Fibroblast of skin of scalp (primary cell): ENCODE data around the gene STAT5B.
"Not testable (repeated sequence)": the region's sequence is repeated elsewhere in the genome, so short reads cannot be mapped to it uniquely, and the experiment has no call there.

Experiments used
- DNase-seq: peaks from one replicate; pipeline ENCODE4 v3.0.0-alpha.2; 2013

The STAT5B gene

GRCh38 chr17:42266918-42267766, 9.0 kb downstream of the STAT5B start:
- DNase-seq = peak; percentile 76

- no peak for DNase-seq
Observed at GRCh38 chr17:42266462-42266861, 9.7 kb downstream of the STAT5B start.

GRCh38 chr17:42264366-42264765, 11.8 kb downstream of the STAT5B start:
- not testable (repeated sequence) for DNase-seq

- DNase-seq = no peak
Observed at GRCh38 chr17:42260318-42260717, 15.9 kb downstream of the STAT5B start.

- DNase-seq = no peak
Observed at GRCh38 chr17:42255445-42255844, 20.7 kb downstream of the STAT5B start.

- no peak for DNase-seq
Observed at GRCh38 chr17:42253578-42253977, 22.6 kb downstream of the STAT5B start.

- DNase-seq = peak; percentile 62
Observed at GRCh38 chr17:42252597-42253550, 23.3 kb downstream of the STAT5B start.

- no peak for DNase-seq
Observed at GRCh38 chr17:42251115-42251514, 25.1 kb downstream of the STAT5B start.

- no peak for DNase-seq
Observed at GRCh38 chr17:42249681-42250446, 26.3 kb downstream of the STAT5B start.

- DNase-seq = peak; percentile 66
Observed at GRCh38 chr17:42248351-42249179, 27.6 kb downstream of the STAT5B start.

- DNase-seq = peak; percentile 77
Observed at GRCh38 chr17:42247734-42248133, 28.5 kb downstream of the STAT5B start.

- no peak for DNase-seq
Observed at GRCh38 chr17:42246515-42246914, 29.7 kb downstream of the STAT5B start.

GRCh38 chr17:42245183-42245582, 31.0 kb downstream of the STAT5B start:
- DNase-seq = not testable (repeated sequence)

- DNase-seq = not testable (repeated sequence)
Observed at GRCh38 chr17:42244116-42244515, 32.1 kb downstream of the STAT5B start.

- DNase-seq = no peak
Observed at GRCh38 chr17:42243493-42243982, 32.7 kb downstream of the STAT5B start.

GRCh38 chr17:42241871-42242270, 34.3 kb downstream of the STAT5B start:
- DNase-seq = no peak

GRCh38 chr17:42240863-42241262, 35.3 kb downstream of the STAT5B start:
- DNase-seq = not testable (repeated sequence)

GRCh38 chr17:42240201-42240600, 36.0 kb downstream of the STAT5B start:
- peak; percentile 22 for DNase-seq

GRCh38 chr17:42239576-42239975, 36.6 kb downstream of the STAT5B start:
- not testable (repeated sequence) for DNase-seq

GRCh38 chr17:42236760-42237159, 39.4 kb downstream of the STAT5B start:
- no peak for DNase-seq

- DNase-seq = no peak
Observed at GRCh38 chr17:42233994-42234393, 42.2 kb downstream of the STAT5B start.
